K562 (cell line): Measurements from ENCODE around the gene SLC22A4. TPM values are rescaled to one million over a fixed set of nuclear protein-coding genes. Genes with fewer than 3 reads are reported as not detected.

ENCODE experiments used
- ATAC-seq: fragments of 200-7000 bp; cut with Tn5 transposase; 3 replicates; pipeline ENCODE4 v1.9.1; 2020; ENCODE audit warnings: moderate library complexity
- BruUV-seq: library from RNA; stranded (reverse); fragments of 400-500 nt; replicated peaks from 2 replicates; lab custom pipeline; 2021; lab: Mats Ljungman, UMichigan
- CTCF ChIA-PET: fragments of 300-600 bp; formaldehyde crosslinking; extraction: SDS; loops from one replicate; lab custom pipeline; 2021; ENCODE audit warnings: low intra/inter-chr PET ratio; lab: Yijun Ruan, JAX
- POLR2A ChIA-PET: fragments of 300-600, 350-650 bp; sonication (Branson Sonifier 250); formaldehyde crosslinking; extraction: SDS; loops from one replicate; lab custom pipeline; 2021; ENCODE audit warnings: antibody characterized with exemption, inconsistent platforms; lab: Yijun Ruan, JAX
- DNase-seq, 4 experiments: peaks; one replicate each; pipeline versions ENCODE4 v3.0.0 to v3.0.0-alpha.2; 2011 to 2018; ENCODE audit warnings: low spot score in 3 of 4, mixed read lengths in 3 of 4; ENCODE audit errors: extremely low read depth in 1 of 4
- FAIRE-seq: peaks from 2 replicates; lab custom pipeline; 2011; peaks lifted over from hg19 to GRCh38; lab: Jason Lieb, UNC
- H2AFZ ChIP-seq: 2 replicates; pipeline ENCODE4 v1.6.0; 2011; ENCODE audit warnings: low read depth, low read length, control low read depth, inconsistent platforms
- H3K27ac ChIP-seq: fragments of 200-600 bp; 3 replicates; pipeline ENCODE4 v1.8.0; 2011; ENCODE audit warnings: low read depth, mild to moderate bottlenecking, control low read depth, inconsistent platforms, low read length, moderate library complexity, mixed read lengths; ENCODE audit errors: extremely low read depth
- H3K27me3 ChIP-seq, 2 experiments: fragments of 300-600 bp in 1 of 2; 2 replicates in 1 of 2; 3 replicates in 1 of 2; pipeline versions ENCODE4 v1.6.0 to v1.8.0; 2011; ENCODE audit warnings: inconsistent platforms in 2 of 2, low read length in 2 of 2, mild to moderate bottlenecking in 1 of 2, mixed read lengths in 1 of 2, moderate library complexity in 1 of 2; ENCODE audit not compliant: control insufficient read depth in 2 of 2, insufficient read depth in 2 of 2
- H3K36me3 ChIP-seq: fragments of 300-600 bp; 3 replicates; pipeline ENCODE4 v1.8.0; 2011; ENCODE audit warnings: mild to moderate bottlenecking, low read length, inconsistent platforms; ENCODE audit not compliant: control insufficient read depth, insufficient read depth
- H3K4me1 ChIP-seq, 2 experiments: fragments of 200-600 bp in 1 of 2; replicated peaks in 1 of 2; 2 replicates in 1 of 2; 3 replicates in 1 of 2; pipeline versions ENCODE4 v1.5.1 to v1.8.0; 2011; ENCODE audit warnings: inconsistent platforms in 2 of 2, low read length in 2 of 2, mild to moderate bottlenecking in 1 of 2, mixed read lengths in 1 of 2, moderate library complexity in 1 of 2; ENCODE audit not compliant: control insufficient read depth in 2 of 2, insufficient read depth in 2 of 2
- H3K4me2 ChIP-seq: 2 replicates; pipeline ENCODE4 v1.6.1; 2011; ENCODE audit warnings: low read length, control low read depth, inconsistent platforms, mixed read lengths; ENCODE audit not compliant: insufficient read depth
- H3K4me3 ChIP-seq: fragments of 200-600 bp; sonication (generic), shearing (Covaris generic); 2 replicates; pipeline ENCODE4 v1.5.1; 2016; ENCODE audit warnings: control low read depth, inconsistent platforms
- H3K79me2 ChIP-seq: fragments of 200-600 bp; 3 replicates; pipeline ENCODE4 v1.8.0; 2011; ENCODE audit warnings: low read length, inconsistent platforms; ENCODE audit not compliant: control insufficient read depth, insufficient read depth
- H3K9ac ChIP-seq, 2 experiments: 2 replicates each; pipeline versions ENCODE4 v1.6.0 to v1.6.1; 2011; ENCODE audit warnings: low read depth in 2 of 2, low read length in 2 of 2, control low read depth in 1 of 2, inconsistent platforms in 1 of 2, mild to moderate bottlenecking in 1 of 2, mixed read lengths in 1 of 2; ENCODE audit not compliant: insufficient read depth in 1 of 2
- H3K9me1 ChIP-seq: one replicate; pipeline ENCODE4 v1.6.0; 2011; ENCODE audit warnings: inconsistent platforms, mild to moderate bottlenecking, low read length, moderate library complexity; ENCODE audit not compliant: control insufficient read depth, insufficient read depth
- H3K9me3 ChIP-seq: replicated peaks from 2 replicates; pipeline ENCODE4 v1.5.1; 2011; ENCODE audit warnings: low read depth, low read length, inconsistent platforms; ENCODE audit not compliant: control insufficient read depth, insufficient read depth
- H4K20me1 ChIP-seq: replicated peaks from 2 replicates; pipeline ENCODE4 v1.6.1; 2011; ENCODE audit warnings: low read length, inconsistent platforms, mixed read lengths; ENCODE audit not compliant: control insufficient read depth, insufficient read depth
- CC2D1A ChIP-seq: fragments of 450-650 bp; IDR thresholded peaks from 2 replicates; pipeline ENCODE4 v1.6.1; 2017; ENCODE audit warnings: mild to moderate bottlenecking
- GATAD2B ChIP-seq: fragments of 450-650 bp; IDR thresholded peaks from 2 replicates; pipeline ENCODE4 v1.6.1; 2017; ENCODE audit warnings: mild to moderate bottlenecking, borderline replicate concordance
- MAZ ChIP-seq, 2 experiments: fragments of 450-650 bp in 1 of 2; sonication (generic) in 1 of 2; formaldehyde crosslinking; IDR thresholded peaks in 1 of 2; conservative IDR thresholded peaks in 1 of 2; 2 replicates each; pipeline versions ENCODE4 v1.4.0 to v1.5.0; 2020; ENCODE audit warnings: mild to moderate bottlenecking in 1 of 2, missing genetic modification reagents in 1 of 2
- MCM5 ChIP-seq: fragments of 450-650 bp; IDR thresholded peaks from 2 replicates; pipeline ENCODE4 v1.6.1; 2016; ENCODE audit warnings: low read depth
- PREB ChIP-seq: sonication (generic); formaldehyde crosslinking; IDR thresholded peaks from 2 replicates; pipeline ENCODE4 v1.8.1; 2023; ENCODE audit warnings: mild to moderate bottlenecking, missing genetic modification reagents
- TCF15 ChIP-seq: fragments of 250-450 bp; sonication (Bioruptor Pico); IDR thresholded peaks from 2 replicates; pipeline ENCODE4 v1.8.0; 2022; ENCODE audit warnings: moderate library complexity, mild to moderate bottlenecking, inconsistent platforms
- ZNF408 ChIP-seq: fragments of 250-450 bp; sonication (Bioruptor Pico); IDR thresholded peaks from 2 replicates; pipeline ENCODE4 v1.4.0; 2020; ENCODE audit warnings: low read depth, mild to moderate bottlenecking, moderate library complexity
- ZNF57 ChIP-seq: fragments of 450-650 bp; formaldehyde crosslinking; IDR thresholded peaks from 2 replicates; pipeline ENCODE4 v1.4.0; 2020; ENCODE audit warnings: mild to moderate bottlenecking, moderate library complexity
- WGBS: fragments of 100-300 bp; shearing (Covaris generic); methylation state at CpG from one replicate; pipeline ENCODE4 v1.1.6; 2016; ENCODE audit warnings: low coverage, mixed read lengths; ENCODE audit not compliant: insufficient coverage; ENCODE audit errors: missing lambda C conversion rate; 5-methylcytosine and 5-hydroxymethylcytosine counted together
- in situ Hi-C: fragments of 300-500 bp; cut with MboI; formaldehyde crosslinking; loops from 4 replicates; pipeline ENCODE4 v1.15.0; 2018; ENCODE audit warnings: inconsistent platforms, mixed read lengths
- intact Hi-C: fragments of 100-400 bp; cut with micrococcal nuclease; formaldehyde crosslinking; loops from 2 replicates; pipeline ENCODE4 v1.14.2; 2022
- polyA plus RNA-seq, 8 experiments: library from polyadenylated mRNA; depleted of rRNA in 4 of 8; stranded (reverse) in 5 of 8; unstranded in 3 of 8; fragments of >200 nt; fragmentation: Nextera tagmentation in 2 of 8; fragmentation: Illumina TruSeq in 1 of 8; extraction: Ambion mirVana in 2 of 8; extraction: Trizol in 1 of 8; gene quantifications; 2 replicates each; pipeline versions ENCODE4 v1.2.1 to v1.2.3, GENCODE V29; 2011 to 2014; ENCODE audit warnings: inconsistent platforms in 1 of 8, missing spikeins in 1 of 8
- total RNA-seq, 7 experiments: library from RNA; depleted of rRNA in 6 of 7; stranded (reverse); fragments of >200 nt in 6 of 7; fragmentation: Illumina TruSeq in 2 of 7; extraction: Trizol in 2 of 7; gene quantifications; 2 replicates each; pipeline versions ENCODE4 v1.2.1 to v1.2.3, GENCODE V29; 2011 to 2021; ENCODE audit warnings: low replicate concordance in 1 of 7
- TF ChIP-seq, protein P1 (sequence below): fragments of 450-650 bp; IDR thresholded peaks from 2 replicates; pipeline ENCODE4 v1.6.1; 2017; ENCODE audit warnings: mild to moderate bottlenecking, moderate library complexity
- TF ChIP-seq, protein P2 (sequence below): fragments of 450-650 bp; formaldehyde crosslinking; IDR thresholded peaks from 2 replicates; pipeline ENCODE4 v1.4.0; 2022; ENCODE audit warnings: missing genetic modification characterization

The SLC22A4 gene
- total and polyA plus RNA-seq, 9 of the 15 experiments (the other 6 are each of a cell fraction or from before 2014, with no cell fraction given) = 2.7 to 9.5 (median 6.2) TPM

GRCh38 chr5:132355140-132355765 lies 61.1 kb downstream of the SLC22A4 start:
- WGBS = 76% methylated on average over 3 of the region's 3 CpGs
- FAIRE-seq (no peak), DNase-seq (no peak), ATAC-seq (no peak)
- Histone ChIP-seq H2AFZ (no peak overlapping the region), H3K9me3 (no peaks in the 10 kb centered on the region), H3K4me1 (peaks cover 0 to 5% of the 10 kb centered on the region in 2 experiments; a peak in 2 of 5 replicates), H3K4me2 (no peak overlapping the region), H3K79me2 (no peaks in the 10 kb centered on the region), H4K20me1 (no peaks in the 10 kb centered on the region), H3K9me1 (no peaks in the 10 kb centered on the region), H3K9ac (0 out of 4 replicates have a peak overlapping the region, but pooled peaks of 1 of the 2 experiments have one; percentile 48), H3K27me3 (no peaks in the 10 kb centered on the region), H3K27ac (no peak overlapping the region), H3K4me3 (no peak overlapping the region), H3K36me3 (no peaks in the 10 kb centered on the region; the same call in 2 of the 3 replicates)
- in situ Hi-C loops = no loop called here
- intact Hi-C loops = no loop called here
- no peak for TF ChIP-seq ZNF408 (CRISPR knock-in tag)
- BruUV-seq = no TSS peak
- CTCF ChIA-PET = no interaction called here
- POLR2A ChIA-PET = interaction anchor here (0.5 to 2.7 kb wide), 4 partner anchors 11 to 1407 kb away, joined by 3 to 10 read pairs (median 4); no protein-coding TSS in a partner anchor

DNA sequence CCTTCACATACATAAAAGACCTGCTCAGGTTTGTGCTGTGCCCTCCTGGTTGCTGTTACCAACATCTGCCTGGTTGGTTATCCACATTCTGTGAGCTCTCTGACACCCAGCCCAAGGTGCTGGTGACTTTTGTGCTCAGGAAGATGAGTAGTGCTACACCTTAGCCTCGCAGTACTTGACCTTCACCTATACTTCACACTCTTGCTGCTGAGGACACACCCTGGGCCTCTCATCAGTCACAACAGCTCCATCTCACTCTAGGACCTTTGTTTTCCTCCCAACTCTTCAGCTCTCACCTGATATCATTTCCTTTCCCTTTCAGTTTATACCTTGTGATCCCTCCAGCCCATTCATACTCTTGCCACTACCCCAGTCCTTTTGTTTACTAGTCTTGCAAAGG lies 64.6 kb downstream of the SLC22A4 start:
- Histone ChIP-seq H3K27ac (no peak overlapping the region), H3K79me2 (no peaks in the 10 kb centered on the region), H4K20me1 (no peaks in the 10 kb centered on the region), H3K4me3 (no peak overlapping the region), H3K9me1 (no peaks in the 10 kb centered on the region), H3K9ac (no peak overlapping the region), H3K36me3 (no peaks in the 10 kb centered on the region; the same call in 2 of the 3 replicates), H3K9me3 (no peaks in the 10 kb centered on the region), H2AFZ (no peak overlapping the region), H3K4me2 (no peak overlapping the region), H3K27me3 (no peaks in the 10 kb centered on the region), H3K4me1 (peaks cover 0 to 3% of the 10 kb centered on the region in 2 experiments; a peak in 2 of 5 replicates)
- 25% methylated on average over 1 of the region's 1 CpG for WGBS
- no peak for DNase-seq
- ATAC-seq = no peak
- intact Hi-C loops = no loop called here
- BruUV-seq = no TSS peak
- ChIA-PET POLR2A (interaction anchor here (0.6 to 1.4 kb wide), 4 partner anchors 9 to 120 kb away, joined by 3 to 5 read pairs (median 4); partner anchors contain the start of gene SLC22A5), CTCF (no interaction called here)
- in situ Hi-C loops = no loop called here
- FAIRE-seq = no peak
- TF ChIP-seq CC2D1A (no peak), TCF15 (no peak), ZNF57 (CRISPR knock-in tag) (no peak), PREB (CRISPR knock-in tag) (no peak), GATAD2B (no peak), MAZ (CRISPR knock-in tag; conservative IDR thresholded peaks at IDR 0.05 in 1 of 2, IDR thresholded peaks at IDR 0.05 in 1 of 2) (no peak), MCM5 (no peak)
- TF ChIP-seq, protein P1, sequence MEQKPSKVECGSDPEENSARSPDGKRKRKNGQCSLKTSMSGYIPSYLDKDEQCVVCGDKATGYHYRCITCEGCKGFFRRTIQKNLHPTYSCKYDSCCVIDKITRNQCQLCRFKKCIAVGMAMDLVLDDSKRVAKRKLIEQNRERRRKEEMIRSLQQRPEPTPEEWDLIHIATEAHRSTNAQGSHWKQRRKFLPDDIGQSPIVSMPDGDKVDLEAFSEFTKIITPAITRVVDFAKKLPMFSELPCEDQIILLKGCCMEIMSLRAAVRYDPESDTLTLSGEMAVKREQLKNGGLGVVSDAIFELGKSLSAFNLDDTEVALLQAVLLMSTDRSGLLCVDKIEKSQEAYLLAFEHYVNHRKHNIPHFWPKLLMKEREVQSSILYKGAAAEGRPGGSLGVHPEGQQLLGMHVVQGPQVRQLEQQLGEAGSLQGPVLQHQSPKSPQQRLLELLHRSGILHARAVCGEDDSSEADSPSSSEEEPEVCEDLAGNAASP = no peak
- TF ChIP-seq, protein P2, sequence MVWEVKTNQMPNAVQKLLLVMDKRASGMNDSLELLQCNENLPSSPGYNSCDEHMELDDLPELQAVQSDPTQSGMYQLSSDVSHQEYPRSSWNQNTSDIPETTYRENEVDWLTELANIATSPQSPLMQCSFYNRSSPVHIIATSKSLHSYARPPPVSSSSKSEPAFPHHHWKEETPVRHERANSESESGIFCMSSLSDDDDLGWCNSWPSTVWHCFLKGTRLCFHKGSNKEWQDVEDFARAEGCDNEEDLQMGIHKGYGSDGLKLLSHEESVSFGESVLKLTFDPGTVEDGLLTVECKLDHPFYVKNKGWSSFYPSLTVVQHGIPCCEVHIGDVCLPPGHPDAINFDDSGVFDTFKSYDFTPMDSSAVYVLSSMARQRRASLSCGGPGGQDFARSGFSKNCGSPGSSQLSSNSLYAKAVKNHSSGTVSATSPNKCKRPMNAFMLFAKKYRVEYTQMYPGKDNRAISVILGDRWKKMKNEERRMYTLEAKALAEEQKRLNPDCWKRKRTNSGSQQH (CRISPR knock-in tag) = no peak
